MCF 10A (cell line): ENCODE data around the gene STEEP1. TPM values are rescaled to one million over a fixed set of nuclear protein-coding genes. Genes with fewer than 3 reads are reported as not detected.

Experiments used
- BruUV-seq: library from RNA; stranded (reverse); fragments of 400-500 nt; replicated peaks from 2 replicates; lab custom pipeline; 2021; lab: Mats Ljungman, UMichigan
- CTCF ChIA-PET: fragments of 300-600 bp; sonication (Branson Sonifier 250); formaldehyde crosslinking; extraction: SDS; loops from one replicate; lab custom pipeline; 2021; ENCODE audit warnings: antibody characterized with exemption, inconsistent platforms; lab: Yijun Ruan, JAX
- POLR2A ChIA-PET: fragments of 300-600, 350-650 bp; sonication (Branson Sonifier 250); formaldehyde crosslinking; extraction: SDS; loops from one replicate; lab custom pipeline; 2020; ENCODE audit warnings: antibody characterized with exemption, inconsistent platforms; lab: Yijun Ruan, JAX
- DNase-seq: peaks from one replicate; pipeline ENCODE4 v3.0.0-alpha.2; 2018; ENCODE audit not compliant: unreplicated experiment
- H3K27ac Mint-ChIP-seq: one replicate; pipeline ENCODE4 v1.8.0; 2022; ENCODE audit warnings: mild to moderate bottlenecking, low read depth, mixed read lengths; ENCODE audit not compliant: unreplicated experiment
- H3K27me3 Mint-ChIP-seq: one replicate; pipeline ENCODE4 v1.8.0; 2022; ENCODE audit warnings: mixed read lengths; ENCODE audit not compliant: insufficient read depth, unreplicated experiment
- H3K36me3 Mint-ChIP-seq: one replicate; pipeline ENCODE4 v1.8.0; 2022; ENCODE audit warnings: mild to moderate bottlenecking, moderate library complexity, mixed read lengths; ENCODE audit not compliant: insufficient read depth, unreplicated experiment
- H3K4me1 Mint-ChIP-seq: one replicate; pipeline ENCODE4 v1.8.0; 2022; ENCODE audit warnings: mixed read lengths; ENCODE audit not compliant: insufficient read depth, unreplicated experiment
- H3K4me3 Mint-ChIP-seq: one replicate; pipeline ENCODE4 v1.8.0; 2022; ENCODE audit warnings: mild to moderate bottlenecking, moderate library complexity, mixed read lengths; ENCODE audit not compliant: unreplicated experiment
- H3K9me3 Mint-ChIP-seq: one replicate; pipeline ENCODE4 v1.8.0; 2022; ENCODE audit warnings: mixed read lengths; ENCODE audit not compliant: unreplicated experiment
- intact Hi-C: fragments of 100-400 bp; cut with micrococcal nuclease; formaldehyde crosslinking; loops from 2 replicates; pipeline ENCODE4 v1.14.1; 2022
- total RNA-seq: library from RNA; stranded (reverse); gene quantifications from 2 replicates; pipeline ENCODE4 v1.2.3, GENCODE V29; 2022
- TF ChIP-seq, protein P1 (sequence below): fragments of 200-600 bp; IDR thresholded peaks from one replicate; pipeline ENCODE4 v1.8.0; 2022; ENCODE audit warnings: antibody characterized with exemption, mild to moderate bottlenecking; ENCODE audit not compliant: unreplicated experiment

STEEP1 gene
- total RNA-seq, 1 experiment from 2014 or later = 23.6 TPM

DNA sequence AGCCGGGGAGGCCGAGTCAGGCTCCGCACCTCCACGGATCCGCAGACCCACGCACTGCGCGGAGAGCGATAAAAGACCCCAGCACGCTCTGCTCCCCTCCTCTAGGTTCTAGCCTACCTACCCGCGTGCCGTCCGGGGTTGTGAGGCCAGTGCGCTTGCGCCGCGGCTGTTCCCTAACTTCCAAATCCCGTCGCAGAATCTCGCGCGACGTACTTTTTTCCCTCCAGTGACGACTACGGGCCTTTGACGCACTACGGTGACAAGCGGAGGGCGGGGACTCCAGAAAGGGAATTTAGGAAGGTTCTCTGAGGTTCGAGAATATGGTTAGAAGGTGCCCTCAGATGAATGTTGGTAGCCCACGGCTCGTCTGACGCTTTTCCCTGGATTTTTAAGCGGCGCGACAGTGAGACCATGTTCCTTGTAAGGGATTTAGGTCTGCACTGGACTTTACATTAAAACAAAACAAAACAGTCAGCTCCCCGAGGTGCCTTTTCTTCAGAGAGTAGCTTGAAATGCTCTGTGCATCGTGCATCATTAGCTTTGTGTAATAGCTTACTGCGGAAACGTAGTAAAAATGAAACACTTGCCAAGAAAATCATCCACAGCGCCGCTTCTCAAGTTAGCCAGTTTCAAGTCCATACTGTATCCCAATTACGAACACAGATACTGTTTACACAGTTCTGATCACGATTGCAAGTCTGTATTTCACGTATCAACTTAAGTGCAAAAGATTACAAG, 41.2 kb upstream of the STEEP1 start, which contains the start of gene NKRF:
Gene NKRF (minus strand): TSS at position 145 of the 738 bp plus-strand sequence.
- no peaks in the 10 kb centered on the region for H3K27me3 Mint-ChIP-seq
- peak within 1 kb of the TSS; percentile 91 for H3K27ac Mint-ChIP-seq
- no peaks in the 10 kb centered on the region for H3K9me3 Mint-ChIP-seq
- peak; percentile 89 for DNase-seq
- ChIA-PET CTCF (interaction anchor here (0.6 to 1.6 kb wide), 3 partner anchors 10 to 152 kb away, joined by 3 read pairs; partner anchors contain the start of gene SOWAHD), POLR2A (interaction anchor here (0.6 to 6.6 kb wide), 16 partner anchors 23 to 955 kb away, joined by 3 to 48 read pairs (median 4); partner anchors contain the start of genes RPL39, SLC25A5, SOWAHD and STEEP1)
- no peaks in the 10 kb centered on the region for H3K36me3 Mint-ChIP-seq
- intact Hi-C loops = loop anchor here (1.0 kb wide), 1 partner anchor 90 kb away; no protein-coding TSS in a partner anchor
- peaks cover 4% of the 10 kb centered on the region for H3K4me1 Mint-ChIP-seq
- peak within 1 kb of the TSS; percentile 88 for H3K4me3 Mint-ChIP-seq
- TF ChIP-seq, protein P1, sequence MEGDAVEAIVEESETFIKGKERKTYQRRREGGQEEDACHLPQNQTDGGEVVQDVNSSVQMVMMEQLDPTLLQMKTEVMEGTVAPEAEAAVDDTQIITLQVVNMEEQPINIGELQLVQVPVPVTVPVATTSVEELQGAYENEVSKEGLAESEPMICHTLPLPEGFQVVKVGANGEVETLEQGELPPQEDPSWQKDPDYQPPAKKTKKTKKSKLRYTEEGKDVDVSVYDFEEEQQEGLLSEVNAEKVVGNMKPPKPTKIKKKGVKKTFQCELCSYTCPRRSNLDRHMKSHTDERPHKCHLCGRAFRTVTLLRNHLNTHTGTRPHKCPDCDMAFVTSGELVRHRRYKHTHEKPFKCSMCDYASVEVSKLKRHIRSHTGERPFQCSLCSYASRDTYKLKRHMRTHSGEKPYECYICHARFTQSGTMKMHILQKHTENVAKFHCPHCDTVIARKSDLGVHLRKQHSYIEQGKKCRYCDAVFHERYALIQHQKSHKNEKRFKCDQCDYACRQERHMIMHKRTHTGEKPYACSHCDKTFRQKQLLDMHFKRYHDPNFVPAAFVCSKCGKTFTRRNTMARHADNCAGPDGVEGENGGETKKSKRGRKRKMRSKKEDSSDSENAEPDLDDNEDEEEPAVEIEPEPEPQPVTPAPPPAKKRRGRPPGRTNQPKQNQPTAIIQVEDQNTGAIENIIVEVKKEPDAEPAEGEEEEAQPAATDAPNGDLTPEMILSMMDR = no peak
- no TSS peak for BruUV-seq

DNA sequence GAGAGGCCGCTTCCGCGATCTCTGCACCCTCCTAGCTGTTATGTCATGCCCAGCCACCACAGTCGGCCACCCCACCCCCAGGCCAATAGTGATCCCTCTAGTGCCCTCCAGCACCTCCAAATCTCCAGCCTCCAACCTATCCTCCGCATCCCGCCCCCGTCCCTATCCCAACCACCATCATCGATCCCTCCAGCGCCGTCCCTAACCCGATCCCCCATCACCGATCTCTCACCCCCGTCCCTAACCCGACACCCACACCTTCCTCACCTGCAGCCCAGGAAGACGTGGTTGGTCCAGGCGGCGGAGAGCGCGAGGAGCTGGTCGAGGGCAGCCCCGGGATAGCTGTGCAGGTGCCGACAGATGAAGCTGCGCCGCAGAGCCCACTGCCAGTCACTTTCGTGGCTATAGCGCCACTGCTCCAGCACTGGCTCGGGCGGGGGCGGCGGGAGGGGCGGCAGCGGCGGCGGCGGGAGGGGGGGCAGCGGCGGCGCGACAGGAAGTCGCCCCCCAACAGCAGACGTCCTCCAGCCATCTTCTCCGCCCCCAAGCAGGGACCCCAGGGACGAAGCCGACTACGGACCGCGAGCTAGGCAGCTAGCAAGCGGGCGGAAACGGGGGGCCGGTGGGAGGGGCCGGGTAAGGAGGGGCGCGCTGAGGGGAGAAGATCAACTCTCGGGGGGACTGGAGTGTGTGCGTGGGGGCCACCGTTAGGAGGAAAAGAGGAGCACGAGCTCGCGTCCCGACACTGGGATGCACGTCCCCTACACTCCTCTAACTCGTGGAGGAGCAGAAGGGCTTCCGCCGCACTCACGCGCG, 40.5 kb upstream of the STEEP1 start:
- TF ChIP-seq, protein P1 = no peak
- no peaks in the 10 kb centered on the region for H3K9me3 Mint-ChIP-seq
- POLR2A ChIA-PET = interaction anchor here (0.6 to 6.6 kb wide), 14 partner anchors 22 to 956 kb away, joined by 3 to 48 read pairs (median 4); partner anchors contain the start of genes RPL39, SLC25A5, STEEP1 and UBE2A
- H3K27me3 Mint-ChIP-seq = no peaks in the 10 kb centered on the region
- peaks cover 4% of the 10 kb centered on the region for H3K4me1 Mint-ChIP-seq
- H3K27ac Mint-ChIP-seq = peak overlapping the region; percentile 91
- intact Hi-C loops = loop anchor here (1.0 kb wide), 1 partner anchor 89 kb away; no protein-coding TSS in a partner anchor
- CTCF ChIA-PET = interaction anchor here (0.6 to 1.6 kb wide), 3 partner anchors 147 to 1486 kb away, joined by 3 read pairs; partner anchors contain the start of gene SOWAHD
- H3K36me3 Mint-ChIP-seq = no peaks in the 10 kb centered on the region
- DNase-seq = peak; percentile 14
- H3K4me3 Mint-ChIP-seq = peak overlapping the region; percentile 88
- no TSS peak for BruUV-seq

GRCh38 chrX:119604766-119605463, 39.7 kb upstream of the STEEP1 start:
- H3K4me3 Mint-ChIP-seq = peak overlapping the region; percentile 88
- H3K27me3 Mint-ChIP-seq = no peaks in the 10 kb centered on the region
- DNase-seq = no peak
- CTCF ChIA-PET = interaction anchor here (0.6 to 1.6 kb wide), 4 partner anchors 9 to 154 kb away, joined by 3 to 4 read pairs (median 3); partner anchors contain the start of gene SOWAHD
- H3K27ac Mint-ChIP-seq = peak overlapping the region; percentile 36
- H3K36me3 Mint-ChIP-seq = peaks cover 4% of the 10 kb centered on the region
- intact Hi-C loops = no loop called here
- peaks cover 4% of the 10 kb centered on the region for H3K4me1 Mint-ChIP-seq
- BruUV-seq = no TSS peak
- POLR2A ChIA-PET = interaction anchor here (1.0 to 6.6 kb wide), 6 partner anchors 29 to 187 kb away, joined by 3 to 48 read pairs (median 8); partner anchors contain the start of genes RPL39, SLC25A5 and UBE2A
- no peaks in the 10 kb centered on the region for H3K9me3 Mint-ChIP-seq
- TF ChIP-seq, protein P1 = no peak
